Activated naive CD8-positive, alpha-beta T cell treated with anti-CD3 and anti-CD28 coated beads, Interleukin-2, amount 50 U/mL, for 16 hours (primary cell): ENCODE measurements around the gene PM20D2.

Source experiments
- DNase-seq: peaks from one replicate; pipeline ENCODE4 v3.0.0-alpha.2; 2020; ENCODE audit warnings: low read depth, low spot score

Gene PM20D2

DNA sequence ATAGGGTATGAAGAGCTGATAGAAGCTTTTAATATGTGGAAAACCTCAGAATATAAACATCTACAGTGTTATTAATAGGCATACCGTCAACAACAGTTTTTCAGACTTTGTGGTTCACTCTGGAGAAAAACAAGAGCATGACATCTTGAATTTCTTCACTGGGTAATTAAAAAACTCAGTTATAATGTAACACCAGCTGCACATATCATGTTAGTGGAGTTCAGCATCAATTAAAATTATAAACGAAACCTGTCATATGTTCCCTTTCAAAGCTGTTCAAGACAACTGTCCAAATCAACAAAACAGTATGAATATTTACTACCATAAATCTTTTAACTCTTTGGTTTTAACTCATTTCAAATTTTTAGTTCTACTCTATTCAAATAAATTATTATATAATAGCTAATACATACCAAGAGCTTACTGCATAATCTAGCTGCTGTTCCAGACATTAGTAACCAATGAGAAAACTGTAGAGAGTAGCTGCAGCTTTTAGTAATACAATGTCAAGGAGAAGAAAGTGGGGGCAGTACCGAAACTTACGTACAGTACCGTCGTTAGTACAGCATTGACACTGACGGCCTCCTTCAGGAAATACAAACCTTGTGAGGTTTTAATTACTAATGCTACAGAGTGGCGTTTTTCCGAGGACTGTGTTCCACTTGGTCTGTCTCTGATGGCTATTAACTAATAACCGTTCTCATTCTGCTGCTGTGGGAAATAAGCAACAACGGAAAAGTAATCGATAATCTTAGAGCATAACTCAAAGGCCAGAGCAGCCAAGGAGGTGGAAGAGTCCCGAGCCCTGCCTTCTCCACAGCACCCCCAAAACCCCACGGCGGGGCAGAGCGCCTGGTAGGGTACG is 532 bp upstream of the PM20D2 start:
- DNase-seq: no peak

DNA sequence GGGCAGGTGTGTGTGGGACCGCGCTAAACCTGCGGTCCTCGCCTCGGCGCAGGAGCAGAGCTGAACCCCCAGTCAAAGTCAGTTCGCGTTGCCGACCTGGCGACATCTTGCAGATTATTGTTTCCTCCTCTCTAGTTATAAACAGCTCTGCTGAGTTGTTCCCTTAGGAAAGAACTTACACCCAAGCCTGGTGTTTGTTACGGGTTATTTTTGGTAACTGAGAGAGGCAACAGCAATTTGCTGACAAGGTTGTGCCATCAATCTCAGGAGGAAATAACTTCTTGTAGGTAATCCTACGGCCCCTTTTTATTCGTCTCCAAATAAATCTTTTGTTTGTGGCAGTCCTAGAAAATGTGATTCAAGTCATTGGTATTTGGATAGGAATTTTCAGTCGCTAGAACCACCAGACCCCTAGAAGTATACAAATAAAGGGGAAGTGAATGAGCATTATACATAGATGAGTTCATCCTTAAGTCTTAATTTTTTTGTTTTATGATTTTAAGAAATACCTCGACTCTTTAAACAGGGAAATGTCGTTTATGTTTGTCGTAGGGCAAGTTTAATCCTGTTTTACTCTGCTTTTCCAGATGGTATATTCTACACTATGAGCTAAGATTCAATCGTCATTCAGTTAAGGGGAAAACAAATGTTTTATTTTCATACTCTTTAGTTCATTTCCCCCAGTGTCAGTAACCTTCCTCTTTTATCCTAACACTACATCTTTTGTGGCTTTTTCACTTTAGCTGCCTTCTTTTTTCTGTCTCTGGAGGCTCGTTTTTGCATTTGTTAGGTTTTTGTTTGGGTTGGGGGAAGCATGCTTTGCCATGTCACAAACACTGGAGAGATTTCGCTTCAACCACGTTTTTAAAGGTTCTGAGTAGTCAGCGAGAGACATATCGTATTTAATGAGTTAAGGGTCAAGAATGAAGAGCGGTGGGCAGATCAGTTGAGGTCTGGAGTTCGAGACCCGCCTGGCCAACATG is 1.2 kb downstream of the PM20D2 start:
- no peak for DNase-seq

DNA sequence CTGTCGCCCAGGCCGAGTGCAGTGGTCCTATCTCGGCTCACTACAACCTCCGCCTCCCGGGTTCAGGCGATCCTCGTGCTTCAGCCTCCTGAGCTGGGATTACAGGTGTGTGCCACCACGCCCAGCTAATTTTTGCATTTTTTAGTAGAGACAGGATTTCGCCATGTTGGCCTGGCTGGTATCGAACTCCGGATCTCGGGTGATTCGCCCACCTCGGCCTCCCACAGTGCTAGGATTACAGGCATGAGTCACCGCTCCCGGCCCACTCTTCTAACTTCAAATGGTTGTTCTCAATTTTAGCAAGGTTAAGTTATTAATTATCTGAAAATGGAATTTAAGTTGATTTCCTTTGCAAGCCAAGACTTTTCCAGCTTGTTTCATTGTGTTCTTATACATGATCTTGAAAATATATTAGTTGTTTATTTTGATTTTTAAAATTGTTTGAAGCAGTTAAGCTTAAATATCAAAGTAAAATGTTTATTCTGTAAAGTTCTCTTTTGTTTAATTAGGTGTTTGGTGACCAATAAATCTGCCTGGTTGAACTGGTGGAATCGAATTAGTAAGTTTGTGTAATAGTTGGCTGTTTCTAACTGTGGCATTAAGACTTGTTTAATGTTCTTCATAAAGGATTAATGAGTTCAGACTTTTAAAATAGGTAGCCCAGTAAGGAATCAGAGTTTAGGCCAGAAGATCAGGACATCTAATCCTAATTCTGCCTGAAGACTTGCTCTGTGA is 2.3 kb downstream of the PM20D2 start:
- no peak for DNase-seq

DNA sequence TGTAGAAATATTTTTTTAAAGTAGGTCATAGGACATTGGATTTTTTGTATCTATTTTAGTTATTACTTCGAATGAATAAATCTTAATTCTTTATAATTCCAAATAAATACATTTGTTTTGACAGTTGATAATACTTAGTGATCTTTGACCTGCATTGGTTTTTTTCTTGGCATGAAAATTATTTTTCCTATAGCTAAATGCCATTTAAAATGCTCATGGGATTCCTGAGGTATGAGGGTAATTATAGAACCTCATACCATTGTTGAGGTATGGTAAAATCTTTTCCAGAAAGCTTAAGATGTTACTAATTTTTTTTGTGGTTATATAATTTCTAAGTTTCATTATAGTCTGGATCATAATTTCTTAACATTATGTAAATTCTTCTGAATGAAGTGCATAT is 8.3 kb downstream of the PM20D2 start:
- DNase-seq: no peak

DNA sequence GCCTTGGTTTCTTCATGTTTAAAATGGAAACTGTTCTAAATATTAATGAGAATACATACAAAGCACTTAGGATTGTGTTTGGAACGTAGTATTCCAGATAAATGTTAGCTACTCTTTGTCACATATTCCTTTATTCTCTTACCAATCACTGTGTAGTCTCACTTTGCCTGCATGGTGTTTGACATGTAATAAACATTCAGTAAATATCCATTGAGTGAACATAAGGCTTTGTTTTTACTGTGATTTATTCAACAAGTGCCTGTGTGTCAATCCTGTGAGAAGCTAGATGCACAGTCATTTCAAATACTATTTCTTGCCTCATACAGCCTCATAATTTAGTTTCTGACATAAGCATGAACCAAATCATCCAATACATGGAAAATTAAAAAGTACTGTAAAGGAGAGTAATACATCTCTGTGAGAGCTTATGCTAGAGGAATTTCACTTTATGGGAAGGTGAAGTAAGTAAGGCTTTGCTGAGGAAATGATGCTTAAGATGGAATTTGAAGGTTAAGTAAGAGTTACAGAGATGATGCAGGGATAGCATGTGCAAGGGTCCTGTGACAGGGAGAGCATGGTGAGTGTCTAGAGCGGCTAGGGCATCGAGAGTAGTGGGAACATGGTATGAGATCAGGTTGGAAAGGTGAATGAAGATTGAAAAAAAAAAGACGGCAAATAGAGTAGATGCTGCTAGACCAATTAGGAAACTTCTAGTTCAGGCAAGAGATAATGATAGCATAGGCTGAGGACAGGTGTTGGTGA is 14.7 kb downstream of the PM20D2 start:
- no peak for DNase-seq

DNA sequence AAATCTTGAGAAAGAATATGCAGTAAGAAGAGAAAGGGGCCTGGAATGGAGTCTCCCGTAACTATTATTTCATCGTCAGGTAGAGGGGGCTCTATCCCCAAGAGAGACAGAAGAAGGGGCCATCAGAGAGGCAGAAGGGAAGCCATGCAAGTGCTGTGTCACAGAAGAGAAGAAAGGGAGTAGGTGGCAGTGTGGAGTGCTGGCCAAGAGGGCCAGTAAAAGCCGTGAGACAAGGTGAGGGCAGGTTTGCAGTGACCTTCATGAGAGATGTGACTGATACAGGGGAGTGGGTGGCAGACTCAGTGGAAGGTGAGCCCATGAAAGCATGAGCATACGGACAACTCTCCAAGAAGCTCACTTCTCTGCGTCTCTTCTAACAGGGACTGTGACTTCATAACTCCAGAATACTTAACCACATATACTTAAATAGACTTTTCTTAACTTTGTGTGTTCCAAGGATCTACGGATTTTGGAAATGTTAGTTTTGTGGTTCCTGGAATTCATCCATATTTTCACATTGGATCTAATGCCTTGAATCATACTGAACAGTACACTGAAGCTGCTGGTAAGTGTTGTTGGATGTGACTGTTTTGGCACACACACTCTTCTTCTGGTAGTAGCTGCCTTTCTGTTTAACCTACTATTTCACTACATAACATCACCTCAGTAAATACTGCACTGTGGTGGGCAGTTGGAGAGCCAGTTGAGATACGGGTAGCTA is 15.6 kb downstream of the PM20D2 start:
- no peak for DNase-seq

DNA sequence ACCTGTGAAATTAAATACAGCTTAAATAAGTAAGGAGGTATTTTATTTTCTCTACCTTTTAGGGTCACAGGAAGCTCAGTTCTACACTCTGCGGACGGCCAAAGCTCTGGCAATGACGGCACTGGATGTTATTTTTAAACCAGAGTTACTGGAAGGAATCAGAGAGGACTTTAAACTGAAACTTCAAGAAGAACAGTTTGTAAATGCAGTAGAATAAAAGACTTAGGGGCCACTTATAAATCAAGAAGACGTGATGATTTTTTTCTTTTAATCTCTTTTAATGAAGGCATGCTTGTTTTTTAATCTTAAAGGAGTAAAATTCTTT is 16.2 kb downstream of the PM20D2 start:
- no peak for DNase-seq

DNA sequence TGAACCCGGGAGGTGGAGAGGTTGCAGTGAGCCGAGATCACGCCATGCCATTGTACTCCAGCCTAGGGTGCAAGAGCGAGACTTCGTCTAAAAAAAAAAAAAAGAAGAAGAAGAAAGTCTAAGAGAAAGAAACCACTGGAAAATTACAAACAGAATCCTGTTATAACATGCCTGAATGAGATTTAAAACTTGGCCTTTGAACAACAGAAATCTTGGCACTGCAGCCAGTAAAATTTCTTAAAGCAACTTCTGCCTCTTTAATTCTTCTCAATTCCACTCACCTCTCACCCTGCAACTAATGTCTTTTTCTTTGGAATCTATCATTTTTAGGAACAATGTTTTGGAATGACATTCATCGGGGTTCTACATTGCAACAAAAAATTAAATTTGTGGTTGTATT is 26.3 kb downstream of the PM20D2 start:
- no peak for DNase-seq

DNA sequence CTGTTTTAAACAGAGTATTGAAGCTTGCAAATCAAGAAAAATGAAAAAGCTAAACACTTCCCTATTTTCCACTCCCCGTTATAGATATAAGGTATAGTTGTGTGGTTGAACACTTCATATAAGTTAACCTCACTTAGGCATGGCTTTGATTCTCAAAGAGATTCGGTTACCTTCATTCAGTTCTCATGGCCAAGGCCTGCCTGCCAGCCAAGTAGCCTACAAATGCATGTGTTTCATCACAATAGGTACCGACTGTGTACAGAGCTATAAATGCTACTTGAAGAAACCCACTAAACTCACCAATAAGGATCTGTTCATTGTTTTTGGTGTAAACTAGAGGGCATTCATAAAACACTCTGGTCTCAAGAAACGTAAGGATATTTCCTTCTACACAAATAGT is 27.8 kb downstream of the PM20D2 start:
- no peak for DNase-seq

DNA sequence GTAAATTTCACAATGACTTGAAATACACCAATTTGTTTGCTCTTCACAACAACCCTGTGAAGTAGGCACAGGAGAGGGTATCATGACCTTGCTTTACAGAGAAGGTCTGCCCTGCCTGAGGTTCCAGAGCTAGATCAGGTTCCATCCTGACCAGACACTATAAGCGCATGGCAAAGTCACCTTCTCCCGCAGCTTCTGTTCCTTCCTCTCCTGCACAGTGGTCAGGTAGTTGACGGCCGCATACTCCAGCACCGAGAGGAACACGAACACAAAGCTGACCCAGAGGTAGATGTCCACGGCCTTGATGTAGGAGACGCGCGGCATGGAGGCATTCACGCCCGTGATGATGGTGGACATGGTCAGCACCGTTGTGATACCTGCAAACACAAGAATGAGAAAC is 34.3 kb downstream of the PM20D2 start:
- no peak for DNase-seq

DNA sequence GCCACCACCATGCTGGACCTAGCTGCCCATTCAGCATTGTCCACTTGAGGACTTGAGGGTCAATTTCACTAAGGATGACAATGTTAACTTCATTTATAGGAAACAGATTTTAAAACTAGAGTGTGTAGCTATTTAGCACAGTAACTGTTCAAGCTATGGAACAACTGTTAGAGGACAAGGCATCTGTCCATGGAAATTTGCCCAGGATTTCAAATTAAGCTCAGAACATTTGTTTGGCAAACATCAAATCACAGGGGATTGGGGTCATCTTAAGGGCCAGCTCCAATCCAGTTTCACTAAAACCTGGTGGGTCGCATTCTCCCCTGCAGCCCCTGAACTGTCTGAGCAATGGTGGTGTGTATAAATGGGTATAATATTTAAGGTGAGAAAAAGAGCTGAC is 35.1 kb downstream of the PM20D2 start:
- no peak for DNase-seq

DNA sequence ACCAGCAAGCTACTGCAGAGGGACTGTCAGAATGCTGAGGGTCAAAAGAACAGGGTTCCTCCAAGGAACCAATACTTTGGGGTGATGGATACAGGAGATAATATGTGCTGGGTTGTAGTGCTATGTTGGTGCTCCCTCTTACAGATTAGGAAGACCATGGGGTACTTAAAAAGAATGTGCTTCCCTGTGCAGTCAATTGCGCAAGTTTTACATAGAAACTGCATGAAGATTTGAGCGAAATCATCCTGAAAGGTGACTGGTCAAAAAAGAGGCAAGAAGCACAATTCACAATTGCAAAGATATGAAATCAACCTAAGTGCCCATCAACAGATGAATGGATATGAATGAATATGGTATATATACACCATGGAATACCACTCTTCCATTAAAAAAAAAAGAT is 37.4 kb downstream of the PM20D2 start:
- DNase-seq: no peak

DNA sequence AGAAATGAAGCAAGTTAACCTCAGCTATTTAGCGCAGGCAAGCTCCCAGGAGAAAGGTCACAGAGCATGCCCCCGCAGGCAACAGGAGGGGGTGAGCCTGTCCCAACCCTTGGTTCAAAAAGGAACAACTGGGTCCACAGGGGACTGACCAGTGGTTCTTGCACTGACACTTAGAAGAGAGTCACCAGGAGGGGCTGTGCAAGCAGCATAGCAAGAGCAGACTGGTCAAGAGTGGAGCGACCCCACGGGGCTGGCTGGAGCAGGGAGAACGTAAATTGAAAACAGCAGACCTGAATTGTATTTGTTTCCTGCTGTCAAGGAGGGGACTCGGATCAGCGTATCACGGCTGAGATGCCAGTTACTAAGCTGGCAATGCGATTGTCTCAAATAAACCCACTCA is 38.5 kb downstream of the PM20D2 start:
- DNase-seq: no peak

DNA sequence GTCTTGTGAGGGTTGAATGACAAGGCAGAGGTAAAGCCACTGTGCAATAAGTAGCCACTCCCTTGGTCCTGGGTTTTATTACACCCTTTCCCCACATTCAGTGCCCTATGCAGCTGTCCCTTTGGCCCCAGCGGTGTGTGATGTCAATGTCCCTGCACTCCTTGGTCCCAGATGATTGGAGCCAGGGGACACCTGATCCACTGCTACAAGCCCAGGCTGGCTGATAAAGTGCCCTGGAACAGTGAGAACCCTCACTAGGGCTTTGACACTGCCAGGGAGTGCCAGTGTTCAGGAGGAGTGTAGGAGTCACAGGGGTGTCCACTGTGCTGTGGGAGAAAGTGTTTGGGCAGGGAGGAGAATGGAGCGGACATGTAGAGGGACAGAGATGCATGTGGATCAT is 40.9 kb downstream of the PM20D2 start:
- no peak for DNase-seq

DNA sequence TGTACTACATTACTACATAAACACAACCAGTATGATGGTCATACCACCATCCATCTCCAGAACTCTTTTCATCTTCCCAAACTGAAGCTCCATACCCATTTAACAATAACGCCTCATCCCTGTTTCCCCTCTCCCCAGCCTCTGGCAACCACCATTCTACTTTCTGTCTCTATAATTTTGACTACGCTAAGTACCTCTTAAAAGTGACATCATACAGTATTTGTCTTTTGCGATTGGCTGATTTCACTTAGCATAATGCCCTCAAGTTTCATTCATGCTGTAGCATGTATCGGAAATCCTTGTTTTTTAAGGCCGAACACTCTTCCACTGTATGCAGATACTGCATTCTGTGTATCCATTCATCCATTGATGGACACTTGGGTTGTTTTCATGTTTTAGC is 41.6 kb downstream of the PM20D2 start:
- DNase-seq: no peak

DNA sequence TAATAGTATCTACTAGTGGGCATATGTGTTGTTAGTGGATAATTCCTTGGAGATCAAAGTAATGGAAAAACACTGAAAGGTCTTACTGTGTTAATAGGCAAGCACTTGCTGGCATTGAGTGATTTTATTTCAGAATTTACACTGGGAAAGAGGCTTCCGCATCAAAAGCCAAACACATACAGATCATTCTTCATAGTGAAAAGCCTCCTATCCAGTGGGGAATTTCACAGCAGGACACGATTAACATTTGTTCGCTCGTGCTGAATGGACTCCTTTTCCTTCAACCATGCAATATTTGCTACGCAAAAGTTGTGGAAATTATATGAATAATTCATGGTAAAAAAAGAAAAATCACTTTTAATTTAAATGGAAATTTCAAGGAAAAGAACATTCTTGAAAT is 44.9 kb downstream of the PM20D2 start:
- DNase-seq: no peak

DNA sequence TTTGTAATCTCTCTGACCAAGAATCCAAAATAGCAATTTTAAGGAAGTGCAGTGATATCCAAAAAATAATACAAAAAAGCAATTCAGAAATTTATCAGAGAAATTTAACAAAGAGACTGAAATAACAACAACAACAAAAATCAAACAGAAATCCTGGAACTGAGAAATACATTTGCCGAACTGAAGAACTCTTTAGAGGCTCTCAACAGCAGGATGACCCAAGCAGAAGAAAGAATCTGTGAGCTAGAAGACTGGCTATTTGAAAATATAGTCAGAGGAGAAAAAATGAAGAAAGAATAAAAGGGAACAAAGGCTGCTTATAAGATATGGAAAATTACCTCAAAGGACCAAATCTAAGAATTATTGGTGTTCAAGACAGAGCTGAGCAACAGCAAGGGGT is 48.7 kb downstream of the PM20D2 start:
- no peak for DNase-seq

DNA sequence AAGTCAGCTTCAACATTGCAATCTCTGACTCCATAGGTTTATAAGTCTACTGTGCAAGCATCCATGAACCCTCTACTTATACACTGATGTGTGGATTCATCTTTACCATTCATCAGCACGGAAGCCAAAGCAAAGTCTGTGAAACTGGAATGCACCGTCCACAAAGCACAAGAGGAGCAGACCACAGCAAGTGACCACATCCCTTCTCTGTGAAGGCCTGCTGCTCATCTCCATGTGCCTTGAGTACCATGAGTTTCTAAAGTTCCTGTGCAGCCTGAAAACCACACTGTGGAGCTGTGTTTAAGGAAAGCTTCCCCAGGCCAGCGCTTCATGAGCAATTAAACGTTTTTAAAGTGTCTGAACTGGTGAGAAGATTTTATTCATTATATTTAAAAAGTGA is 51.3 kb downstream of the PM20D2 start:
- no peak for DNase-seq

DNA sequence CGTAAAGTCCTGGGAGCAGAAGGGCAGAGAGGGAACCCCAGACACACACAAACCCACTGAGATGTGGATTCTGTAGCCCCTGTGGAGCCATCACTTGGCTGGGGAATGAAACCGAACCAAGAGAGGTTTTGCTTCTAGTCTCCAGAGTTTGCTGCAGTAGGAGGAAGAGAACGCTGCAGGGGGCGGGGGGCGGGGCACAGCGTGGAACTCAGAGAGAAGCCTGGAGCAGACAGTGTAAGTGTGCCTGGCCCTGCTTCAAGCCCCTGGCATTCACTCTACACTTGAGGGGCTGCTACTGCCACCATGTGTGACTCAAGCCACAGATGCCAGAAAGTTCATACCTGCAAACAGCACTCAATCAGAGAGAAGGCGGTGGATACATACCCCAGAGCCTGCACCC is 52.4 kb downstream of the PM20D2 start:
- DNase-seq: no peak

DNA sequence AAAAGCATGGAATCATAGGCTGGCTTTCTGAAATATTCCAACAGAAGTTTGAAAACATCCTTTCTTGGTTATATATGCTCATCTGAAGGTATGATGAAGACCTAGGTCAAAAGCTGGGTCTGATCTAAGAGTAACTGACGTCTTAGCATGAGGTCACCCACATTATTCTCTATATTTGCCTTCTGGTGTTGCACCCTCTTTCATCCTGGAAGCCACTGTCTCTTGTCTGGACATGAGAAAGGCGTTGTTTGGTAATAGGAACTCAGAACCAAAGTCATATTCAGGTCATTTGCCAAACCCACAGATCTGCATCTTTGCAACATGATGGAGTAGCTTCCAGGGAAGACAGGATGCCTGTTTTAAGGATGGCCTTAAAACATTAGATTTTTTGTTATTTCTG is 53.7 kb downstream of the PM20D2 start:
- DNase-seq: no peak

DNA sequence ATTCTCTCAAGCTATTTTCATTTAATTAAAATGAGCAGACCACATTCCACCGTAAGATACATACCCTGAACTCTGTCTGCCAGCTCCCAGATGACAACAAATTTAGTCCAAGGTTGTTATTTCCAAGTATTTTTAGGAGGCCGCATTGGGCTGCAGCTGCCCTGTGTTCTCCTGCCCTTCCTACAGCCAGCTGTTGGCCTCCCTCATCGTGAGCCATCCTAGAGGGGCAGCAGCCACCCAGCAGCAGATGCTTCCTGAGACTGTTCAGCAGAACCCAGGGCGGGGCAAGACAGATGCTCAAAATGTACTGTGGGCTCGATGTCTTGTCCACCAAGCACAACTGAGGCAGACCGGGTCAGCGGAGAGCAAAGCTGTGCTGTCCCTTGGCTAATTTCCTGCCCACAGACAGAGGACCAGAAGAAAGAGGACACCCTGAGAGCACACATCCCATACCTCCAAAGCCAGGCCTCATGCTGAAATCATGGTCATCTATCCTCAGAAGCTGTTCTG is 54.9 kb downstream of the PM20D2 start:
- no peak for DNase-seq
